ENCODE results near the gene GABARAP.
"Not testable (repeated sequence)": the region's sequence is repeated elsewhere in the genome, so short reads cannot be mapped to it uniquely, and the experiment has no call there.

Gene GABARAP

DNA sequence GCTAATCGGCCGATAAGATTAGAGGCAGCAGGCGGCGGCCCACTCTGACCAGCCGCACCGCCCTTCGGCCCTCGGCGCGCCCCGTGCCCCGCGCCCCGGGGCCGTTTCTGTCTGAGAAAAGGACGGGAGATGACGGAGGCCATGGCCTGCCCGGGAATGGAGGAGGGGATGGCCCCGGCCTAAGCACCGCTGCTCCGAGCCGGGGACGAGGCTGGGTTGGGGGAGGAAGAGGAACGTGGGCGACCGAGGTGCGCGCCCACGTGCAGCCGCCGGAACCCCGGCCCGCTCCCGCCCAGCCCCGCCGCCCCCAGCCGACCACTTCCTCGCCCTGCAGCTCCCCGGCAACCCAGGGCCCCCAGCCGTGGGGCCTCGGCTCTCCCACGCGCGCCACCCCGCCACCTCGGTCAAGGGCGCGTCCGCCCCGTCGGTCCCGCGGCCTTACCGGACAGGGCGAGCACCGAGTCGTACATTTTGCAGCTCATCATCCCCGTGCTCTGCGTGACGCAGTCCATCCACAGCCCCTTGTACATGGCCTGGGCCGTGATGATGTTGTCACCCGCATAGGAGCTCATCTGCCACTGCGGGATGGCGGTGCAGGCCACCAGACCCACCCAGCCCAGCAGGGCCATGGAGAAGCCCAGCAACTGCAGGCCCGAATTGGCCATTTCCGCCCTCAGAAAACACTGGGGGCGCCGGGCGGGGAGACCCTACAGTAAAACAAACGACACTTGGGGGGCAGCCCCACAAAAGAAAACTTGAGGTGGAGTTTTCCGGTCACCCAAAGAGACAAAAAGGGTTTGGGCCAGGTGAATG lies 19.3 kb upstream of the GABARAP start:
- no peak for DNase-seq

DNA sequence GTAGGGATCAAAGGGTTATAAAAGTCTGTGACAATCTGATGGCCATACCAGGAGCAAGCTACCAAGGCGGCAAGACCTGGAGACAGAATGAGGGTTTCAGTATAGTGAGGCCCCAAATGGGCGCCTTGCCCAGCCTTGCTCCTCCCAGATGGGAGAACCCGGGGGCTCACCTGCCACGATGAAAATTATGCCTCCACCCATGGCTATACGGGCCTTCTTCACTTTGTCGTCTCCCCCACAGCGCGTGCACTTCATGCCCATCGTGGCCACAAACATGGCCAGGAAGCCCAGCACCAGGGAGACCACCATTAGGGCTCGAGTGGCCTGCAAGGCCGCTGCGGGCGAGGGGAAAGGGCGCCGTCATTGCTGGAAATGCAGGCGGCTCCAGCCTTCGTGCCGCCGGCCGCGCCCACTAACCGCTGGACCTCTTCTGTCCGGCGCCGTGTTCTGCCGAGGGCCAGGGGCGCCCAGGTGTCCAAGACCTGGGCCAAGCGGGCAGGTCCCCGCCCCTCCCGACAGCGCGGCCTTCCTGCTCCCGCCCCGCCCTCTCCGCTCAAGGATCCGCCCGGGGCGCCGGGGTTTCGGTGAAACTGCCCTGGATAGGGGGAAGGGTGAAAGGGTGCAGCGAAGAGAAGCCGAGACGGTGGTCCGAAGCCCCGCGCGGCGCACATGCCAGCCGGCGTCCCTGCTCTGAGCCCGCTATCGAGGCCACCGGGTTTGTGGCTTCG lies 18.6 kb upstream of the GABARAP start:
- no peak for DNase-seq

DNA sequence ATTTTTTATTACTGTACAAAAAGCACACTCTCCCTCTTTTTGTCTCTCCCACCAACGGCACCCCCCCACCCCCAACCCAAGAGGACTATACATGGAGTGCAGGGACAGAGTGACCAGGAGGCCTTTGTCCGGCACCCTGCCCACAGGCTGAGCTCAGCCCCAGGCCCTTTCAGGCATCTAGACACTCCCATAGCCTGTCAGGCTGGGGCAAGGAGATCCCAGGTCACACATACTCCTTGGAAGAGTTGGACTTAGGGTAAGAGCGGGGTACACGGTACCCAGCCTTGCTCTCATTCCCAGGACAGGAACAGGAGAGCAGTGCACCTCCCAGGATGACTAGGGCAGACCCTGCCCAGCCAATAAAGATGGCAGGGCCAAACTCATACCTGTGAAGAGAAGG lies 17.9 kb upstream of the GABARAP start:
- DNase-seq = no peak

DNA sequence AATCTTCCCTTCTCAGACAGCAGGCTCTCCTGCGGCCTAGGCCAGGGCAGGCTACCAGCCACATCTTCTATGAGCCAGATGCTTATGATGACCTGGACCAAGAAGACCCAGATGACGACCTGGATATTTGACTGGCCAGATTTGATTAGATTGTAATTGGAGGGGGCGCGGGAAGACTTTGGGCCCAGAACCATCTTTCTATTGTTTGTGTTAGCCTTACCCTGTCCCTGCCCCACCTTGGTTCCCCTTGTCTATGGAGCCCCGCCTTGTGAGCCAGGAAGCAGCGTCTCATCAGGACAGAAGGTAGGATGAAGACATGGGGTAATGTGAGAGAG lies 17.3 kb upstream of the GABARAP start:
- no peak for DNase-seq

DNA sequence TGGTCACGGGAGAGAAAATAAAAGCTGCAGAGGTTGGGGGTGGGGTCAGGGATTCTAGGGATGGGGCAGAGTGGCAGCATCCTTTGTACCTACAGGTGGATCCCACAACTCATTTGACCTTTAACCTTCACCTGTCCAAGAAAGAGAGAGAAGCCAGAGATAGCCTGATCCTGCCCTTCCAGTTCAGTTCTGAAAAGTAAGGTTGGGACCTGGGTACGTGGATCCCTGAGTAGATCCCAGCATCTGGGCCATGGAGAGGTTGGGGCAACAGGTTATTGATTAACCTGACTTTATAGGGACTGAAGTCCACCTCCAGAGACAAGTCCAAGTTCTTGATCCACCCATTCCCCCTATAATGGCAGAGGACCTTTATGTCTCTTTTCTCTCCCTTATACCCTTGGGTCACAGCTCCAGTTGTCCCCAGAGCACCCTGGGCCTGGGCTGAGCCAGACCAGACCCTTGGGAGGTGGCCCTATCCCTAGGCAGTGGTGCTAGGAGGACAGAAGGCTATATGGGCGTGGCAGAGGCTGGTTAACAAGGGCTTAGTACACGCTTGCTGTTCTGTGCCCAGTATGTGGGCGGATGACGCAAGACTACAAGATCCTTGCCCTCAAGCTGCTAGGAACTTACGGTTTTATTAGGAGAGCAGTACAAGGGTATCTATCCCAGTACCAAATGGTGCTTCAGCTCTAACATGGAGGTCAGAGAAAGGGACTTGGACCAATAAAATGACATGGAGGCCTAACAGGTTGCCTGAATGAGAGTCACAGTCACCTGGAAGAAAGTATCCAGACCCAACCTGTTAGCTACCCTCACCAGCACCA lies 16.7 kb upstream of the GABARAP start:
- DNase-seq = no peak

DNA sequence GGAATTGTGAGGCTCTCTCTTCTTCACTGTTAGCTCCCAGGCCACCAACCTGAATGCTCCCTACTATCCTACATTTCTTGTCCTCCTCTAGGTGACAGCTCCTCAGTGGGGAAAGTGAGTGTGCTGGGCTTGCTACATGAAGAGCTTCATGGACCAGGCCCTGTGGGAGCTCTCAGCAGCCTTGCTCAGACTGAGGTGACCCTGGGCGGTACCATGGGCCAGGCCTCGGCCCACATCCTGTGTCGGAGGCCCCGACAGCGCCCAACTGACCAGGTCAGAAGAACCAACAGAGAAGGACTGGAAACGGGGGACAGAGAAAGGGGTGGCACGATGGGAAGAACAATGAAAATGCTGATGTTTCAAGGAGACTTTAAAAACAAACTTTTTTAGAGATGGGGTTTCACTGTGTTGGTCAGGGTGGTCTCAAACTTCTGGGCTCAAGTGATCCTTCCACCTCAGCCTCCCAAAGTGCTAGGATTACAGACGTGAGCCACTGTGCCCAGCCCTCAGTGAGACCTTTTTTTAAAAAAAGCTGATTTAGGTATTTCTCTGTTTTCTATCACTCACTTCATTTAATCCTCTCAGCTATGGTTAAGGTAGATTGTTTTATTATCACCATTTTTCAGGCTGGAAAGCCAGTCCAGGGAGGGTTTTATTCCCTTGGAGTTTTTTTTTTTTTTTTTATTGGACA lies 14.7 kb upstream of the GABARAP start:
- DNase-seq = no peak

DNA sequence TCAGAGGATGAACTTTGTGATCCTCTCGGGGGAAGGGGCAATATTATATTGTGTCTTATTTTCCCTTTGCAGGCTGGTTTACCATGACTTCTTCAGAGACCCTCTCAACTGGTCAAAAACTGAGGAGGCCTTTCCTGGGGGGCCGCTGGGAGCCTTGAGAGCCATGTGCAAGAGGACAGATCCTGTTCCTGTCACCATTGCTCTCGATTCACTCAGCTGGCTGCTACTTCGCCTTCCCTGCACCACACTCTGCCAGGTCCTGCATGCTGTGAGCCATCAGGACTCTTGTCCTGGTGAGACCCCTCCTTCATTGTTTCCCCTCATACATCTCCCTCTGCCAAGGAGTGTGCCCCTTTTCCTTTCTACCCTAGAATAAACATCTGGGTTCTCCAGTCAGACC lies 12.3 kb upstream of the GABARAP start:
- DNase-seq = no peak

DNA sequence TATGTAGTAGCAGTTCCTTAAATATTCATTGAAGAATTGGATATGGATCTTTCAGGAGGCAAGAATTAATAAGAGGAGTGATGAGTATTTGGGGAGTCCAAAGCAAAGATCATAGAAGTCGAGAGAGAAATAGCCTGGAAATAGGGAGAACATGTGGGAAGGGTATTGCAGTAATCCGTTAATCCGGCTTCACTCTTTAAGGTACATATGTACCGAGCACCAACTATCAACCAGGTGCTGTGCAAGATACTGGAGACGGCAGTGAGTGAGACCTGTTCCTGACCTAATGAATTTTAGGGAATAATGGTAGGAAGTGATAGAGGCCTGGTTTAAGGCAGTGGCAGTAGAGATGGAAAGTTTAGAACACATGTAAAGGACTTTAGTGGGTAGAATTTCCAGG lies 10.8 kb upstream of the GABARAP start:
- no peak for DNase-seq

DNA sequence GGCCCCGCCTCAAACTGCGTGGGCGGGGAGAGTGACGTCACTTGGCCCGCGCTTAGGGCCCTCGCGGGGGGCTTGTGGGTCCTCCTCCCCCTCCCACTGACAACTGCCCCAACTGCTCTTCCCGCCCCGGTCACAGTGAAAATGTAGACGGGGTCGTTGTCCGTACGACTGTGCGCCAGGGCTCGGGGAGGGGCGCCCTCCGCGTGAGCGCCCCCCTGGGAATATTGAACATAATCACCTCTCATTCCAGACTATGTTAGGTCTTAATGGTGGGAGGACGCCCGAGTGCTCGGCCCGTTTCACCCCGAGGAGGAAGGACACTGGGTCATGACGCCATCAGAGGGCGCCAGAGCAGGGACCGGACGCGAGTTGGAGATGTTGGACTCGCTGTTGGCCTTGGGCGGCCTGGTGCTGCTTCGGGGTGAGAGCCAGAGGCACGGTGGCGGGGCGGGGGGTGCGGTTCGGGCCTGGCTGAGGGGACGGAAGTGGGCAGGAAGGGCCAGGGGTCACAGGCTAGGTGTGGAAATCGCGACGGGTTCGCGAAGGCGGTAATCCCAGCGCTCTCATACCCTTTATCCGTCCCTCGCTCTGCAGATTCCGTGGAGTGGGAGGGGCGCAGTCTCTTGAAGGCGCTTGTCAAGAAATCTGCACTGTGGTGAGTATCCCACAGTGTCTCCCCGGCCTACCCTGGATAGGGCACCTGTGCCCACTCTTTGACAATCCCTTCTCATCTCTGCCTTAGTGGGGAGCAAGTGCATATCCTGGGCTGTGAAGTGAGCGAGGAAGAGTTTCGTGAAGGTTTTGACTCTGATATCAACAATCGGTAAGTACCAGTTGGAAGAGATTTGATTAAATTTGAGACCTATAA lies 10.2 kb upstream of the GABARAP start, which contains the start of gene ELP5:
Gene ELP5 (plus strand): TSS at position 40 of the 868 bp plus-strand sequence. CDS start 336 bp downstream, at position 376.
- peak in 57 of 58 donors; percentile 68 to 94 (median 88) for DNase-seq

DNA sequence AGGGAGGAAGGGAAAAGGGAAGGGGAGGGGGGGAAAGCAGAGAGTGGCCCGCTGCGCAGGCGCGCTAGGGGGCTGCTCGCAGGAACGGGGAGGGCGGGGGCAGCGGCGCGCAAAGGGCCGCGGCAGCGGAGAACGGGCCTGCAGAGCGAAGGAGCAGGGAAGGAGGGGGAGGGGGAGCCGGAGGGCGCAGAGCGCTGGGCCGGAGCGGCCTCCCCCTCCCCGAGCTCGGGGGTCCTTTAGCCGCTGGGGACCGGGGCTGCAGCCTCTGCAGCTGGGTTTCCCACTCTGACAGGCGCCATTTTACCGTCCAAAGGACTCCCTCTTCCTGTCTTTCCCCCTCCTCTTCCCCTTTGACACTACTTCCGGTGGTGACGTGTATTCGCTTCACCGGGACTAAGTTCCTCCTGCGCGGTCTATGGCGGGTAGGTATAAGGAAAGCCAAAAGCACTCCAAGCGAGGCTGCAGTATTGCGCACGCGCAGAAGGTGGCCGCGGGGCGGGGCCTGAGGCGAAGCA lies 9.5 kb upstream of the GABARAP start, which contains the start of gene CTDNEP1:
Gene CTDNEP1 (minus strand): TSS at position 74 of the 515 bp plus-strand sequence. CDS start 438 bp downstream, outside the sequence.
- peak; percentile 84 to 100 (median 98) for DNase-seq

DNA sequence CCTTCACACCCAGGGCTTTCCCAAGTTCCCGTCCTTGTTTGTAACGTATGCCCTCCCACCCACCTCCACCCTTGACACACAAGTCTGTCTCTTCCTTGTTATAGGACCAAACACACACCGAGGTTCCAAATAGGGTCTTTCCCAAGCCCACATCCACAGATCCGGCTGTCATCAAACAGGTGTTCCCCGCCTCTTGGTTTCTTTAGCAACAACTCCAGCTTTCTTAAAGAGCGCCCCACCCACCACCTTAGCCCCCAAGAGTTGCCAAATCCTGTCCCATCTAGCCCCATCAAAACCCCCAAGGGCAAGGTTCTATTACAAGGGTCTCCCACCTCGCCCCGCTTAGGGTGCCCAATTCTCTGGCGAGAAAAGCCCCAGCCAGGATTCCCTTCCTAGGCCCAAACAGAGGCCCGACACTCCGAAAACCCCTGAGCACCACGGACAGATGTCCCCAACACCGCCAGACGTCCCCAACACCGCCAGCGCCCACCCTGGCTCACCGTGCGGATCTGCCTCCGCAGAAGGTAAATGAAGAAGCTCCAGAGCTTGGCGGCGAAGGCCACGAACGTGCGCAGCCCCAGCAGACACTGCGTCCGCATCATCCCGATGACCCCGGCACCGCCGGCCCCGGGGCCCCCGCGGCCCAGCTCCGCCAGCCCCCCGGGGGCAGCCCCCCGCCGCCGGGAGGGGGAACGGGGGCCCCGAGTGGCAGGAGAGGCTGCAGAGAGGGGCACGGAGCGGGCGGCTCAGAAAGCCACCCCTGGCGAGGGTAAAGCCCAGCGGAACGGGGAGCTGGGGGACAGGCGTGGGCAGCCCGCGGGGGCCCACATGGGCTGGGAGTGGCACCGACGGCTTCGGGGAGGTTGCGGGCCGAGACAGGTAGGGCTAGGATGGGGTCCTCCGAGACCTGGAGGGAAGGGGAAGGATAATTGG lies 8.7 kb upstream of the GABARAP start:
- DNase-seq = peak in 1 of 58 donors; percentile 18

DNA sequence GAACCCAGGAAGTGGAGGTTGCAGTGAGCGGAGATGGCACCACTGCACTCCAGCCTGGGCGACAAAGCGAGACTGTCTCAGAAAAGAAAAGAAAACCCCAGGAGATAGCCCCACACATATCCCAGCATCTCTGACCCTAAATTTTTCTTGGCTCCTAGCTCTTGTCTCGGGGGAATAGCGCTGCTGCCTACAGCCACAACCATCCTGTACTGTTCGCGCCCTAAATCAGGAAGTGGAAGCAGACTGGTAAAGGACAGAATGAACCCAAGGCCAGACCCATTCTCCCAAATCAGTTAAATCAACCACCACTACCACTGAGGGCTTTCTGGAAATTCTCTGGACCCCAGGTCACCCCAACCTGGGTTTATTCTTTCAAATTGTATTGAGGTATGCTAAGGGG lies 7.6 kb upstream of the GABARAP start:
- peak in 1 of 58 donors; percentile 3 for DNase-seq

DNA sequence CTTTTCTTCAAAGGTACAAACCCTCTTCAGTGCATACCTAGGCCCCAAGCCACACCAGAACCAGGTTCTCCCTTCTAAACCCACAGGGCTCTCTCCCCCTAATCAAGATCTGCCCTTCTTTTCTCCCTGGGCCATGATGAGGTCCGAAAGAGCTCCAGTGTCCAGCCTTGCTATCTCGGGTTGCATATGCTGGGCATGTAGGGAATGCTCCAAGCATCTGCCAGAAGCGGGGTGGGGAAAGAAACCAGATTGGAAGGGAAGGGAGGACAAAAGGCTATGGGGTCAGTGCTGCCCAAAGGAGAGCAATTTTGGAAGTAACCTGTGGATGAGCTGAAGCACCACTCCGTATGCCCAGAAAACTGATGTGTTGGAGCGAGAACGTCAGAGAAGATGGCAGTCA lies 7.0 kb upstream of the GABARAP start:
- no peak for DNase-seq

DNA sequence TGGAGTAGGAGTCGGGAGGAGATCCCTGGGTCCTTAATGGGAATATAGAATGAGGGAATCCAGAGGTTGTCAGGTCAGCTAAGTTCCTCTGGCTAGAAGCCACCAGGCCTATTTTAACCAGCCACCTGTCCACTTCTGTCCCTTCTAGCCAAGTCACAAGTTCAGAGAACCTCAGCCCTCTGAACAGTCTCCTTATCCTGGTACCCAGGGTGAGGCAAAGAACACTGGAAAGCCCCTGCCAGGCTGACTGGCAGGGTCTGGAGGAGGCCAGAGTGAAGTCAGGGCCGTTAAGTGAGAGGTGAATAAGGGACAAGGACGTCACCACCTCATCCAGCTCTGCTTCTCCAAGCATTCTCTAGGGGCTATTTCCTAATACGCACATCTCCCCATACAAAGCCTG lies 6.5 kb upstream of the GABARAP start:
- no peak for DNase-seq

DNA sequence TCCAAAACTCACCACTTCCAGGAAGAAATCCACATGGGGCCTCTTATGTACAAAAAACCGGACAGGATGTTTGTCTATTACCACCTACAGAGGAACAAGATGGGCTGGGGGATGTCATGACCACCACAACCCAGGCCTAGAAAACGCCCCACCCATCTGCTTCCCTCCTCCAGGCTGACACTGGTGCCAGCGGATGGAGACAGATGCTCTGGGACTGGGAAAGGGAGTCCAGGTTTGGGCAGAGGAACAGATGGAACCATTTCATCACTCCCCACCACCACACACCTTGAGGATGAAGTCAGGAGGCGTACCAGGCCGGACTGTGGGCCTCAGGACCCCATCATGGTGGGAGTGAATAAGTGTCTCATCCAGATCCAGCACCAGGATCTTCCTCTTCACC lies 4.5 kb upstream of the GABARAP start:
- DNase-seq = no peak

DNA sequence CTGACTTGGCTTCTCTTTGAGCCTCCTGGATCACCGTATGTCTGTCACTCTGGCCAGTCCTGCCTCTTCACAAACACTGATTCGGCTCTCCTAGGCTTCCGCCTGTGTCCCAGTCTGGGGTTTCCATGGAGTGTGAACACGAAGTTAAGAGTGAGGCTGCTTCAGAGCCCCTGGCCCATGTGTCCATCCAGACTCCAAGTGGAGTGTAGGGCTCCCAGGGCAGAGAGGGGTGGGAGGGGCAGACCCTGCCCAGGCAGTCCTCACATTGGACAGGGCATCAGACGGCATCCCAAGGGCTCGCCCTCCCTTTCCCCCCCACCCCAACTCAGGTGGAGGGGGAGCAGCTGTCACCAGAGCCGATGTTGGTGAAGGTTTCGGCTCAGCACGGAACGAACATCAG lies 1.6 kb upstream of the GABARAP start:
- not testable (repeated sequence) for DNase-seq

DNA sequence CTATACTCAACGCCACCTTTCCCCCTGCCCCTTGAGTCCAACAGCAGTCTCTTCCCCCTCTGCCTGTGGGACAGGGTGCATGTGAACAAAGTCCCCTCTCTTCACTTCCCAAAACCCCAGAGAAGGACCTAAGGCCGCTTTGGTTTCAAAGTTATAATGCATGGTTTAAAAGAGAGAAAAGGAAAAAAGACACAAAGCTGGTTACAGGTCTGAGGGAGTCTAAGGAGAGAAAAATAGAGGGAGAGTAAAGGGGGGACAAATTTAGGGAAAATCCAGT lies 1.1 kb upstream of the GABARAP start:
- no peak for DNase-seq

DNA sequence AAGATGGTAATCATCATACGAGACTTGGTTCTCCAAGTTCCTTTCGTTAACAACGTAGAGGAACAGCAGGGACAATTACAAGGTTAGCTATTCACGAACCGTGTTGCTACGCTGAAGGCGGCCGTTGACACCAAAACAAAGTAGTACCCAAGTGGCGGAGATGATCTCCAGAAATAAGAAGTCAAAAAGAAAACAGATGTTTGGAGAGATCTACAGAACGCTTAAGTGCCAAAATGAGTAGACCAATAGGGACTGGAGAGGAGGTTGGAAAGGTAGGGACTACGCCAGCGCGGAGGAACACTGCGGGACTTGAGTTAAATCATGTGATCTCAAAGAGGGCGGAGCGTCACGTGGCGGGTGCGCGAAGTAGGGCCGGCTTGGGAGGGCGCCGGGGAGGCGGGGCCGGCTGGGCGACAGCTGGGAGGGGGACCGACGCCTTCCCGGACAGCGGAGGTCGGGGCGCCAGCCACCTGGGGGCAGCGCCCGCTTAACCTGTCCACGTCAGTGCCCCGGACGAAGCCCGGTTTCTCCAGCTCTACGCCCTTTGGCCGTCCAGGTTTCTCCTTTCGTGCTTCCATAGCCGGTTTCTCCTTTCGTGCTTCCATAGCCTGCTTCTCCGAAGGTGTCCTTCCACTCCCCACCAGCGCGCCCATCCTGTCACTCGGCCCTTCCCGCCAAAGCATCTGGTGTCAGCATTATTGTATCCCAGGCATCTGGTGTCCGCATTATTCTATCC lies 636 bp upstream of the GABARAP start:
- DNase-seq = peak; percentile 59 to 96 (median 90)

Measured in anterior cingulate cortex (tissue), 58 donors.